ENCODE measurements around the gene ALS2CL.
A peak's percentile ranks its signal among the peaks of the same experiment; 100 is the strongest.

ALS2CL gene

GRCh38 chr3:46701181-46701939, 7.9 kb upstream of the ALS2CL start, which contains the start of gene TMIE:
TMIE (plus strand) TSS chr3:46701392; CDS start chr3:46701488, 96 bp downstream.
- DNase-seq: no peak

DNA sequence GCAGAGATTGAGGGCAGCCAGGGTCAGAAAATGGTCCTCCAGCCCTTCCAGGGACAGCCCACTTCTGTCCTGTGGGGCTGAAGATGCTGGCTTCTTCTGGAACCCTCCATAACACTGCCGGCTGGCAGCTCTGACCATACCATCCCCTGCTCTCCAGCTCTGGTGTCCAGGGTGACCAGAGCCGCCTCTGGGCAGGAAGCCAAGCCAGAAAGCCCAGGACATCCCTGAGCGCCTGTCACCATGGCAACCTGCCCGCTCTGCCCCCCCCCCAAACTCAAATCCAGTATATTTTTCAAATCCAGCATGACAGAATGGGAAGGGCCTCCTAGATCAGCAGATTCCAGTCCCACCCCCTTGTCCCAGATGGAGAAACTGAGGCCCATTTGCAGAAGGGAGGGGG, 7.3 kb upstream of the ALS2CL start:
- no peak for DNase-seq

GRCh38 chr3:46699676-46700523, 6.4 kb upstream of the ALS2CL start:
- DNase-seq: no peak

- DNase-seq: no peak
Measured at GRCh38 chr3:46695962-46696894, 2.7 kb upstream of the ALS2CL start.

DNA sequence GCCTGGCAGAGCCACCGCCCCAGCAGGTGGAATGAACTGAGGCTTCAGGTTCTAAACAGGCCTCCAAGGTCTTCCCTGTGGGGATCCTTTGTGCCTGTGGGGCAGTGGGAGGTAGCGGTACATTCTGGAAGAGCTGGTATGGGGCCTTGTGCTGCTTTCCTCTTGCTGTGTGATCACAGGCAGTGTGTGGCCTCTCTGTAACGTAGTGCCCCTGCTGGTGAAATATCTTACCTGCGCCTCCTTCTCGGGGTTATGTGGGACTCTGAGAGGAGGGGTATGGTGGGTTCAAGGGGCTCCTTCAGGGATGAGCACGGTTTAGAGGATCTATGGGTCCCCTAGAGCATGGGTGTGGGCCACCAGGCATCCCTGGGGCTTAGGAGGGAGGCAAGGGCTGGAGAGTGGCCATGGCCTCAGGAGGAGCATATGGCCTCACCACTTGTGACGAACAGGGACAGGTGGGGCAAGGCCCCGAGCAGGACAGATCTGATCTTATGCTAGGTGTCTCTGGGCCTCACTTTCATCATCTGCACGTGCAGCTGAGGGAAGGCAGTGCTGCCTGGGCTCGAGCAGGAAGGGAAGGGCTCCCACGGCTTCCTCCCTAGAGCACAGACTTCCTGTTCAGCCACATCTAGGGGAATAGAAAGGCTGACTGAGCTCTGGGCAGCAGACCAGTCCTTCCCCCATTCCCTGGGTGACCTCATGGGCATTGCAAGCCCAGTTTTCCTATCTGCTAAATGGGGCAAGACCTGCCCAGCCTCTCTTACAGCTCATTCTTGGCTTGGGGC, 1.9 kb upstream of the ALS2CL start:
- peak; percentile 57 for DNase-seq

- no peak for DNase-seq
Measured at GRCh38 chr3:46694520-46694919, 1.0 kb upstream of the ALS2CL start.

- no peak for DNase-seq
Measured at GRCh38 chr3:46693892-46694226, 380 bp upstream of the ALS2CL start.

GRCh38 chr3:46692566-46692990, 901 bp downstream of the ALS2CL start:
- DNase-seq: no peak

GRCh38 chr3:46690798-46691197, 2.7 kb downstream of the ALS2CL start:
- no peak for DNase-seq

DNA sequence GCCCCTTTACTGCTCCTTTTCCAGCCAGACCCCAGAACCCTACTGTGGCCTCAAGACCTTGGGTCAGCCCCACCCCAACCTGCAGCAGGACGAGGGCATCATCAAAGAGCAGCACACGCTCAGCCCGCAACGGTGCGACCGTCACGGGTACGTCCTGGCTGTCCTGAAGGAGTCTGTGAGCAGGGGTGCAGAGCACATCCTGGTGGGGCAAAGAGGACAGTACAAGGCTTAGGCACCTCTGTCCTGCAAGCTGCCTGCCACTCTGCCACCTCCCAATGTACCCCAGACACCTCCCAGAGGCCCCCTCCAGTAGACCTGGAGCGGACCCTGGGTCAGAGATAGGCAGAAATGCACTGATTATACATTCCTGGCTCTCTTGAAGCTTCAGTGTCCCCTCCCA, 8.0 kb downstream of the ALS2CL start:
- no peak for DNase-seq

DNA sequence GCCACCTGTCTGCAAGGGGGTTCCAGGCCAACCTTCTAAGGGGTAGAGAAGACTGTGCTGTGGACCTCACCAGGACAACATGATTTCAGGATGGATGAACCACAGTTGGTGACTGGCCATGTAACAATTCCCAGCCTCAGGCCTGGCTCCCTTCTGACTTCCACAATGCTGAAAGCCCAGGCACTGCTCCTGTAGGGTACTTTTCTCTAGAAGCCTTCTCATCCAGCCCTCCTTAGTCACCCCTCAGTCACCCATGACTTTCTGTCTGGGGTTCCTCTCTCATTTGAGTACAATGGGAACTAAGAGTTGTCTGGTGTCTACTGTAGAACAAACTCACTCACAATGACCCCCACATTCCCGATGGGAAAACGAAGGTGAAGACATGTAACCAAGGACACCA, 8.6 kb downstream of the ALS2CL start:
- DNase-seq: no peak

GRCh38 chr3:46682974-46683373, 10.5 kb downstream of the ALS2CL start:
- DNase-seq: no peak

DNA sequence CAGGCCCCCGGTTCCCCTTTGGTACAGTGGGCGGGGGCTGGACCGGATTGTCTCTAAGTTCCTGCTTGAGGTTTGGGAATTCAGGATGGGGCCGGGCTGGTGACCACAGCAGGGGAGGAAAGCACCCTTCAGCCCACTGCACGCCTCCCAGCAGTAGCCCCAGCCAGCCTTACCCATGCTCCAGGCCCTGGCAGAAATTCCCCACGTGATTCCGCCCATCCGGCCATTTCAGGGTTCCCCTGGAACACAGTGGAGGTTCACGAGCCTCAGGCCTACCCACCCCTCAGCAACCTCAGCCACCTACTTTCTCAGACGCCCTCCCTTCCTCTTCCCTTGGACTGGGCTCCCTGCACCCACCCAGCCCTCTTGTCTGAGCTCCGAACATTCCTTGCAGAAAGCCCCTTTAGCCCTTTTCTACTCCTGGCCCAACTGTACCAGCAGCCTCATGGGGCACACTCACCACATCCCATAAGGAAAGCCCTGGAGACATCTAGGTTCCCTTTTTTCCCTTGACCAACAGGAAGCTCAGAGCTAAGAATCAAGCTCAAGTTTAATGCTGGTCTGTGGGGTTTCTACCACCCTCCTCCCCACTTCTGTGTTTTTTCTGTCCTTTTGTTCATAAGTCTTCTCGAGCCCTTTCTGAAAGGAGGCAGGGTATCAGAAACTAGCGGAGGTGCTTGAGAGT, 11.5 kb downstream of the ALS2CL start:
- DNase-seq: no peak

DNA sequence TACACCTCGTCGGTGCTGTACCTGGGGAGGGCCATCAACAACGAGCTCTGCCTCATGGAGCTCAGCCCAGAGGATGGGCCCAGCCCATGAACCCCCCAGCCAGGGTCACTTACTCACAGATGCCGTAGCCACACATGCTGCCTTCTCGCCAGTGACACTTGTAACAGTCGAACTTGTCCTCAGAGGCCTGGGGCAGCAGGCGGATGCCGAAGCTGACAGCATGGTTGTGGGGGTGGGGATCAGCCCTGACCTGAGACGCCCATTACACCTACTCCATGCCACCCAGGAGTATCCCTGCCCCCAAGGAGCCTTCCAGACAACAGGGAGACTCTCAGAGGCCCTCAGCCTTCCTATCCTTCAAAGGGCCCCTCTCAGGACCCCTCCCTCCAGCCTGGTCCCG, 12.1 kb downstream of the ALS2CL start:
- DNase-seq: no peak

GRCh38 chr3:46680298-46680826, 13.1 kb downstream of the ALS2CL start:
- DNase-seq: no peak

GRCh38 chr3:46679681-46680080, 13.8 kb downstream of the ALS2CL start:
- no peak for DNase-seq

DNA sequence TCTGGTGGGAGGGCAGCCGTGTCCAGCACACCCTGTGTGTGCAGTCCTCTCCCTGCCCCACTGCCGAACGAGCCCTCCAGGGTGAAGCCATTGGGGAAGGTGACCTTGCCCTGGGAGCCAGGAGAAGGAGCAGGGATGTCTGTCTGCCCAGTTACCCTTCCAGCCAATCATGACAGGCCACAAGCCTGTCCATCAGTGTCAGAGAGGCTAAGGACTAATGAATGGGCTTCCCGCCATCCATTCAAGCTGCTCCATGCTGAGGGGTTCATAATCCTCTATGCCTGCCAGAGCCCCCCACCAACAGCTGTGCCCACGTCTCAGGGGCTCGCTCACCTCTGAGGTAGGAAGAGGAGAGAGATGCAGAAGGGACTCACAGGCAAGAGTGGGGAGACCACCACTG, 15.2 kb downstream of the ALS2CL start:
- DNase-seq: no peak

DNA sequence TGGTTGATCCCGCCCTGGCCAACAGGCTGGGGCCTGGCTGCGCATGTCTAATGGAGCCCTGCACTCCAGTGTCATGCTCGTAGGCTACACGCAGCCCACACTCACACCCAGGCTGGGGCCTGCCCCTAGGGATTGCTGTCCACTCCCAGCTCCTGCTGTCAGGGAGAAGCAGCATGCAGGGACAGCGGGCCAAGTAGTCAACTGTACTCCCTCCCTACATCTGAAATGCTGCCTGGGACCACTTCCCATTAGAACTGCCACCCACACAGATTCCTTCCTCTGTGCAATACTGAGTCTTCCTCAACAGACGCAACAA, 16.1 kb downstream of the ALS2CL start:
- no peak for DNase-seq

- no peak for DNase-seq
Measured at GRCh38 chr3:46676601-46677410, 16.7 kb downstream of the ALS2CL start.

- no peak for DNase-seq
Measured at GRCh38 chr3:46675843-46676567, 17.5 kb downstream of the ALS2CL start.

All from CD4-positive, alpha-beta T cell treated with Interleukin-17A for 1 hour (primary cell).